Ovary (tissue), 9 donors: ENCODE results near the gene PAQR3. TPM values are rescaled to one million over a fixed set of nuclear protein-coding genes. Genes with fewer than 3 reads are reported as not detected.

Experiments used
- DNase-seq, 5 donors: peaks; one replicate each; pipeline ENCODE4 v3.0.0-alpha.2; 2019 to 2020
- H3K27ac ChIP-seq, 2 donors: fragments of 200-600 bp; one replicate each; pipeline versions ENCODE4 v1.5.1 to v1.8.0; 2019 to 2022
- H3K27me3 ChIP-seq: fragments of 200-600 bp; one replicate; pipeline ENCODE4 v1.8.0; 2022
- H3K36me3 ChIP-seq: fragments of 200-600 bp; sonication (generic); one replicate; pipeline ENCODE4 v1.5.1; 2019
- H3K4me1 ChIP-seq: one replicate; pipeline ENCODE4 v1.8.1; 2013; ENCODE audit warnings: mild to moderate bottlenecking, moderate library complexity; ENCODE audit not compliant: insufficient read depth
- H3K4me3 ChIP-seq: fragments of 200-600 bp; sonication (generic); one replicate; pipeline ENCODE4 v1.5.1; 2017
- H3K9me3 ChIP-seq, 2 donors: fragments of 200-600 bp in 1 of 2; sonication (generic) in 1 of 2; one replicate each; pipeline versions ENCODE4 v1.5.1 to v1.8.1; 2013 to 2019; ENCODE audit warnings: mild to moderate bottlenecking in 1 of 2, moderate library complexity in 1 of 2
- EP300 ChIP-seq: sonication (generic); formaldehyde crosslinking; IDR thresholded peaks from one replicate; pipeline ENCODE4 v1.6.1; 2017; ENCODE audit warnings: antibody characterized with exemption
- POLR2A ChIP-seq: fragments of 450-650 bp; IDR thresholded peaks from one replicate; pipeline ENCODE4 v1.6.1; 2017; ENCODE audit warnings: antibody characterized with exemption, mild to moderate bottlenecking, moderate library complexity
- WGBS, 3 donors: extraction: QIAGEN DNeasy Blood & Tissue Kit in 1 of 3; methylation state at CpG; one replicate each; pipeline versions ENCODE4 v1.1.5 to v1.1.7; 2013 to 2017; 5-methylcytosine and 5-hydroxymethylcytosine counted together
- intact Hi-C, 4 donors: fragments of 100-400 bp; cut with DNase I; formaldehyde crosslinking; loops; one replicate each; pipeline versions ENCODE4 v1.11.0 to v1.15.1; 2022 to 2023
- polyA plus RNA-seq, 2 donors: library from polyadenylated mRNA; stranded (reverse); fragments of 200-250 nt in 1 of 2; fragments of 350-450 nt in 1 of 2; fragmentation: Illumina TruSeq in 1 of 2; extraction: RNeasy Lipid Tissue Mini Kit (QIAGEN cat#74804) in 1 of 2; gene quantifications; one replicate each; pipeline ENCODE4 v1.2.3, GENCODE V29; 2013 to 2014
- small RNA-seq: library from RNA; depleted of rRNA; stranded (forward); fragments of <200 nt; gene quantifications from one replicate; pipeline ENCODE3, GENCODE V24; 2016
- total RNA-seq, 7 donors: library from RNA; depleted of rRNA in 2 of 7; stranded (reverse); fragments of >200 nt in 2 of 7; fragmentation: NEBNext Ultra II Directional in 3 of 7; extraction: Animal tissue kit (Norgen Biotek cat#: 25700) in 3 of 7; gene quantifications; one replicate each; pipeline versions ENCODE4 v1.1.0 to v1.2.4, GENCODE V29; 2016 to 2023
- TF ChIP-seq, protein P1 (sequence below), 3 donors: fragments of 450-650 bp in 2 of 3; fragments of 200-600 bp in 1 of 3; IDR thresholded peaks; one replicate each; pipeline versions ENCODE4 v1.5.1 to v1.8.0; 2016 to 2022; ENCODE audit warnings: antibody characterized with exemption in 3 of 3, mild to moderate bottlenecking in 1 of 3
- donor health status: DM: no; HTN: no; CAD: no; lungs with moderate emphysema.
- donor health status: DM: no; HTN: no; CAD: no.
- donor health status: Bipolar disorder and iron deficiency.
- donor health status: DM: yes; HTN: yes; CAD: no.
- donor health status: DM: no; HTN: no; CAD: no.
- donor health status: DM: yes; HTN: yes; CAD: no.

PAQR3 gene
- total and polyA plus RNA-seq, 9 donors, result 3.4 to 13.4 (median 9.4) TPM

DNA sequence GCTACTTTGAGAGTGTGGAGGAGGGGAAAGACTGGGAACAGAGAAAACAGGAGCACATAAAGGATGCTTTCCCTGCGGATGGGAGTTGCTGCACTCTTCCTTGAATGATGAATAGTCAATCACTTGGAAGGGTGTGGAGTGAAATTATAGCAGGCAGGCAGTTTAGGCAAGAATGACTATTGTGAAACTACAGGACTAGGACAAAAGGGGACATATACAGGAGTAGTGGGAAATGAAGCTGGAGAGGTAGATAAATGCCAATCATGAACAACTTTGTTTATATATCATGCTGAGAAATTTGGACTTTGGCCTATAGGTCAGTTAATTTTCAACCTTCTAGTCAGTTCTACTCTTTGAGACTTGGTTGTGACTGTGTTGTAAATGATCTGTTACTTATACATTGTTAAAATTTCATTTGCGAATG, 76.9 kb downstream of the PAQR3 start:
- H3K9me3 ChIP-seq, result no peaks in the 10 kb centered on the region
- H3K4me3 ChIP-seq, result no peak overlapping the region
- H3K36me3 ChIP-seq, result no peaks in the 10 kb centered on the region
- H3K4me1 ChIP-seq, result no peaks in the 10 kb centered on the region
- H3K27me3 ChIP-seq, result no peaks in the 10 kb centered on the region
- intact Hi-C loops, result loop anchor here in 3 of 4 donors (10.0 kb wide), 1 partner anchor 248 kb away; no protein-coding TSS in a partner anchor
- TF ChIP-seq POLR2A (no peak), EP300 (no peak)
- TF ChIP-seq, protein P1, sequence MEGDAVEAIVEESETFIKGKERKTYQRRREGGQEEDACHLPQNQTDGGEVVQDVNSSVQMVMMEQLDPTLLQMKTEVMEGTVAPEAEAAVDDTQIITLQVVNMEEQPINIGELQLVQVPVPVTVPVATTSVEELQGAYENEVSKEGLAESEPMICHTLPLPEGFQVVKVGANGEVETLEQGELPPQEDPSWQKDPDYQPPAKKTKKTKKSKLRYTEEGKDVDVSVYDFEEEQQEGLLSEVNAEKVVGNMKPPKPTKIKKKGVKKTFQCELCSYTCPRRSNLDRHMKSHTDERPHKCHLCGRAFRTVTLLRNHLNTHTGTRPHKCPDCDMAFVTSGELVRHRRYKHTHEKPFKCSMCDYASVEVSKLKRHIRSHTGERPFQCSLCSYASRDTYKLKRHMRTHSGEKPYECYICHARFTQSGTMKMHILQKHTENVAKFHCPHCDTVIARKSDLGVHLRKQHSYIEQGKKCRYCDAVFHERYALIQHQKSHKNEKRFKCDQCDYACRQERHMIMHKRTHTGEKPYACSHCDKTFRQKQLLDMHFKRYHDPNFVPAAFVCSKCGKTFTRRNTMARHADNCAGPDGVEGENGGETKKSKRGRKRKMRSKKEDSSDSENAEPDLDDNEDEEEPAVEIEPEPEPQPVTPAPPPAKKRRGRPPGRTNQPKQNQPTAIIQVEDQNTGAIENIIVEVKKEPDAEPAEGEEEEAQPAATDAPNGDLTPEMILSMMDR (IDR thresholded peaks at IDR 0.05), result no peak
- DNase-seq, result no peak
- 90 to 94% (median 91%) methylated on average over 2 of the region's 2 CpGs for WGBS, 3 donors
- H3K27ac ChIP-seq, result no peak overlapping the region

Small RNAs within 50 kb of the gene (small RNA-seq; reads per million reads assigned to genes)
- gene RN7SL127P, result not detected

Other genes starting within 250 kb of the PAQR3 start
- 10 to 100 TPM; 15.7 to 57.3 (median 27.9) TPM for gene BMP2K, start 163.1 kb downstream of the PAQR3 start, total RNA-seq
- 10 to 100 TPM in 1 of 2 donors, 1 to 10 TPM in 1; 4.8 to 20.4 TPM for gene BMP2K, start 163.1 kb downstream of the PAQR3 start, polyA plus RNA-seq